ENCODE results near the gene TMEM86B. TPM values are rescaled to one million over a fixed set of nuclear protein-coding genes. Genes with fewer than 3 reads are reported as not detected.

The TMEM86B gene
- total RNA-seq, 6 donors from 2014 or later, result 2.0 to 10.5 (median 4.8) TPM

- 87 to 95% methylated on average over 9 to 29 of the region's 37 CpGs for WGBS, 2 donors
- DNase-seq, result peak in 1 of 2 donors; percentile 66
Observed at GRCh38 chr19:55241143-55241934, 12.8 kb upstream of the TMEM86B start.

GRCh38 chr19:55240713-55241020 lies 12.1 kb upstream of the TMEM86B start:
- WGBS, 2 donors, result 89 to 94% methylated on average over 5 to 6 of the region's 6 CpGs
- TF ChIP-seq EP300 (IDR thresholded peaks at IDR 0.05) (no peak), POLR2A (IDR thresholded peaks at IDR 0.05) (no peak), CTCF (IDR thresholded peaks at IDR 0.05) (no peak), POLR2AphosphoS5 (IDR thresholded peaks at IDR 0.05) (no peak)
- H3K27ac ChIP-seq, result no peak overlapping the region
- H3K9me3 ChIP-seq, result no peaks in the 10 kb centered on the region
- no peaks in the 10 kb centered on the region for H3K27me3 ChIP-seq
- DNase-seq (no peak), ATAC-seq (ENCODE audit: low FRiP score in 2 of 2) (no peak)
- H3K4me1 ChIP-seq, result no peaks in the 10 kb centered on the region
- no peak overlapping the region for H3K4me3 ChIP-seq
- H3K36me3 ChIP-seq, result peaks cover 57 to 100% (median 97%) of the 10 kb centered on the region in 4 donors

More at GRCh38 chr19:55241143-55241934, 12.8 kb upstream of the TMEM86B start:
- H3K4me1 ChIP-seq, result no peaks in the 10 kb centered on the region
- no peaks in the 10 kb centered on the region for H3K9me3 ChIP-seq
- H3K27me3 ChIP-seq, result no peaks in the 10 kb centered on the region
- no peak for ATAC-seq (ENCODE audit: low FRiP score in 2 of 2)
- no peak overlapping the region for H3K4me3 ChIP-seq
- TF ChIP-seq POLR2AphosphoS5 (IDR thresholded peaks at IDR 0.05), result no peak
- TF ChIP-seq POLR2A (IDR thresholded peaks at IDR 0.05), result no peak
- TF ChIP-seq CTCF (IDR thresholded peaks at IDR 0.05), result no peak
- no peak for TF ChIP-seq EP300 (IDR thresholded peaks at IDR 0.05)
- H3K36me3 ChIP-seq, result peaks cover 54 to 100% (median 98%) of the 10 kb centered on the region in 4 donors
- H3K27ac ChIP-seq, result no peak overlapping the region

- no peaks in the 10 kb centered on the region for H3K27me3 ChIP-seq
- H3K4me3 ChIP-seq, result no peak overlapping the region
- DNase-seq (peak in 1 of 2 donors; percentile 73), ATAC-seq (ENCODE audit: low FRiP score in 2 of 2) (no peak)
- 93 to 100% methylated on average over 3 to 12 of the region's 12 CpGs for WGBS, 2 donors
- H3K36me3 ChIP-seq, result peaks cover 48 to 98% (median 90%) of the 10 kb centered on the region in 4 donors
- H3K27ac ChIP-seq, result no peak overlapping the region
- no peaks in the 10 kb centered on the region for H3K9me3 ChIP-seq
- no peaks in the 10 kb centered on the region for H3K4me1 ChIP-seq
- no peak for TF ChIP-seq POLR2A (IDR thresholded peaks at IDR 0.05)
- TF ChIP-seq EP300 (IDR thresholded peaks at IDR 0.05), result no peak
- TF ChIP-seq CTCF (IDR thresholded peaks at IDR 0.05), result no peak
- TF ChIP-seq POLR2AphosphoS5 (IDR thresholded peaks at IDR 0.05), result no peak
Observed at GRCh38 chr19:55239004-55239403, 10.4 kb upstream of the TMEM86B start.

GRCh38 chr19:55238030-55238429 lies 9.5 kb upstream of the TMEM86B start:
- no peak for ATAC-seq (ENCODE audit: low FRiP score in 2 of 2)
- Histone ChIP-seq H3K27me3 (no peaks in the 10 kb centered on the region), H3K4me3 (no peak overlapping the region), H3K27ac (no peak overlapping the region), H3K36me3 (peaks cover 48 to 98% (median 87%) of the 10 kb centered on the region in 4 donors), H3K9me3 (no peaks in the 10 kb centered on the region), H3K4me1 (no peaks in the 10 kb centered on the region)
- TF ChIP-seq POLR2AphosphoS5 (IDR thresholded peaks at IDR 0.05), result no peak
- no peak for TF ChIP-seq EP300 (IDR thresholded peaks at IDR 0.05)
- TF ChIP-seq POLR2A (IDR thresholded peaks at IDR 0.05), result no peak
- no peak for TF ChIP-seq CTCF (IDR thresholded peaks at IDR 0.05)
- peak in 1 of 2 donors; percentile 31 for DNase-seq
- WGBS, 2 donors, result 96 to 97% methylated on average over 3 to 8 of the region's 8 CpGs

GRCh38 chr19:55232986-55233385 lies 4.4 kb upstream of the TMEM86B start:
- Histone ChIP-seq H3K9me3 (no peaks in the 10 kb centered on the region), H3K27ac (no peak overlapping the region), H3K27me3 (no peaks in the 10 kb centered on the region), H3K4me1 (no peaks in the 10 kb centered on the region), H3K4me3 (no peak overlapping the region), H3K36me3 (peaks cover 35 to 98% (median 82%) of the 10 kb centered on the region in 4 donors)
- 85 to 88% methylated on average over 5 of the region's 5 CpGs for WGBS, 2 donors
- ATAC-seq (ENCODE audit: low FRiP score in 2 of 2) (no peak), DNase-seq (no peak)
- no peak for TF ChIP-seq EP300 (IDR thresholded peaks at IDR 0.05)
- TF ChIP-seq POLR2A (IDR thresholded peaks at IDR 0.05), result no peak
- no peak for TF ChIP-seq CTCF (IDR thresholded peaks at IDR 0.05)
- no peak for TF ChIP-seq POLR2AphosphoS5 (IDR thresholded peaks at IDR 0.05)
